GM12874 (cell line): ENCODE data around the gene SART3.

ENCODE experiments used
- TF ChIP-seq, protein P1 (sequence below): IDR thresholded peaks from 2 replicates; pipeline ENCODE4 v1.5.1; 2011; ENCODE audit warnings: low read depth, mild to moderate bottlenecking, control low read depth, low read length, moderate library complexity; ENCODE audit not compliant: insufficient read depth

The SART3 gene

DNA sequence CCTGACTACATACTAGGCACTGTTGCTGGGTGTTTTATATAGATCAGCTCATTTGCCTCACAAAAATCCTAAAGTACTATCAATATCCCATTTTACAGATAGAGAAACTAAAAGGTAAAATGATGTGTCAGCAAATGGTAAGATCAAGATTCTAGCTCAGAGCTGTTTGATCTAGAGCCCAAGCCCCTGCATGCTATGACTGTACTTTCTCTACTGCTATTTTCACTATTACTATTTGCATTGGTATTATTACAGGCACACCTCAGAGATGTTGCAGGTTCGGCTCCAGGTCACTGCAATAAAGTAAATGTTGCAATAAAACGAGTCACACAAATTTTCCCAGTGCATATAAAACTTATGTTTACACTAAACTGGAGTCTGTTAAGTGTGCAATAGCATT, 12.3 kb upstream of the SART3 start:
- TF ChIP-seq, protein P1, sequence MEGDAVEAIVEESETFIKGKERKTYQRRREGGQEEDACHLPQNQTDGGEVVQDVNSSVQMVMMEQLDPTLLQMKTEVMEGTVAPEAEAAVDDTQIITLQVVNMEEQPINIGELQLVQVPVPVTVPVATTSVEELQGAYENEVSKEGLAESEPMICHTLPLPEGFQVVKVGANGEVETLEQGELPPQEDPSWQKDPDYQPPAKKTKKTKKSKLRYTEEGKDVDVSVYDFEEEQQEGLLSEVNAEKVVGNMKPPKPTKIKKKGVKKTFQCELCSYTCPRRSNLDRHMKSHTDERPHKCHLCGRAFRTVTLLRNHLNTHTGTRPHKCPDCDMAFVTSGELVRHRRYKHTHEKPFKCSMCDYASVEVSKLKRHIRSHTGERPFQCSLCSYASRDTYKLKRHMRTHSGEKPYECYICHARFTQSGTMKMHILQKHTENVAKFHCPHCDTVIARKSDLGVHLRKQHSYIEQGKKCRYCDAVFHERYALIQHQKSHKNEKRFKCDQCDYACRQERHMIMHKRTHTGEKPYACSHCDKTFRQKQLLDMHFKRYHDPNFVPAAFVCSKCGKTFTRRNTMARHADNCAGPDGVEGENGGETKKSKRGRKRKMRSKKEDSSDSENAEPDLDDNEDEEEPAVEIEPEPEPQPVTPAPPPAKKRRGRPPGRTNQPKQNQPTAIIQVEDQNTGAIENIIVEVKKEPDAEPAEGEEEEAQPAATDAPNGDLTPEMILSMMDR = no peak

DNA sequence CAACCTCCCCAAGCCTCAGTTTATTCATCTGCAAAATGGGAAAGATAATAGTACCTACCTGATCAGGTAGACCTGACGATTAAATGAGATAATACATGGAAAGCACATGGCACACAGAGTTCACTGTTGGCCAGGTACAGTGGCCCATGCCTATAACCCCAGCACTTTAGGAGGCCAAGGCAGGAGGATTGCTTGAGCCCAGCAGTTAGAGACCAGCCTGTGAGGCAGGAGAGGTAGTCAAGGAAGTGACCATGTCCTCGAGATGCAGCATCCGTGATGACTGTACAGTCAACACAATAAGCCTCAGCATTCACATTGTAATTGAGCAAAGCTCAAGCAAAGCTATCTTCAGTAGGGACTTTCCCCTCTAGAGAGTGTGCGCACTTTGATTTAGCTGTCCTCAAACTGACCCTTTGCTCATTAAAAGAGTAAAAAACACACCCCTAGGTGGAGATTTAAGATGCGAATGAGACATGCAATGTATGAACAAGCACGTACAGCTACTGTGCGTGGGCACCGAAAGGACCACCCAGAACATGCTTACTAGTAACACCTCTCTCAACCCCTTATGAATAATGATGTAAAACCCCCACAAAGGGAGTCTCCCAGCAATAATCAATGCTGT, 11.3 kb upstream of the SART3 start:
- TF ChIP-seq, protein P1 = no peak

DNA sequence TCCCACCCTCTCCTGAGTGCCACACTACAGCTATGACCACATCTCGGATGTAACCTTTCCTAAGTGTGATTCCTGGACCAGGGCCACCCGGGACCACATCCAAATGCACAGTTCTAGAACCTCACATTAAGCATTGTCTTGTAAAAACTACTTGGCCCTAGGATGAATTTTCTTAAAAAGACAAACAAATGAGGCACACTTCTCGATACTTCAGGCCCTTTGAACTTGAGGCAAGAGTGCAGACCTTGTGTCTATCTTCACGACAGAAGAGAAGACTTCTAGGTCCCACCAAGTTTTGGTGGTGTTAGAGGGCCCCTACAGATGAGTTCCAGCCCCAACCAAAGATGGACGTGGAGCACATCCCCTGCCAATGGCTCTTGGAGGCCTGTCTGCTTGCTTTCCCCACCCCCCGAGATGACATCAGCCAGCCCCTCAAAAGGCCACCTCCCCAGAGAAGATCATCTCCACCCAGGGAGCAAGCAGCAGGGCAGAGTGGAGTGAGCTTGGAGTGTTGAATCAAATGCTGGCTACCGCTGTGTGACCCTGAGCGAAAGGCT, 10.7 kb upstream of the SART3 start:
- TF ChIP-seq, protein P1 = no peak

DNA sequence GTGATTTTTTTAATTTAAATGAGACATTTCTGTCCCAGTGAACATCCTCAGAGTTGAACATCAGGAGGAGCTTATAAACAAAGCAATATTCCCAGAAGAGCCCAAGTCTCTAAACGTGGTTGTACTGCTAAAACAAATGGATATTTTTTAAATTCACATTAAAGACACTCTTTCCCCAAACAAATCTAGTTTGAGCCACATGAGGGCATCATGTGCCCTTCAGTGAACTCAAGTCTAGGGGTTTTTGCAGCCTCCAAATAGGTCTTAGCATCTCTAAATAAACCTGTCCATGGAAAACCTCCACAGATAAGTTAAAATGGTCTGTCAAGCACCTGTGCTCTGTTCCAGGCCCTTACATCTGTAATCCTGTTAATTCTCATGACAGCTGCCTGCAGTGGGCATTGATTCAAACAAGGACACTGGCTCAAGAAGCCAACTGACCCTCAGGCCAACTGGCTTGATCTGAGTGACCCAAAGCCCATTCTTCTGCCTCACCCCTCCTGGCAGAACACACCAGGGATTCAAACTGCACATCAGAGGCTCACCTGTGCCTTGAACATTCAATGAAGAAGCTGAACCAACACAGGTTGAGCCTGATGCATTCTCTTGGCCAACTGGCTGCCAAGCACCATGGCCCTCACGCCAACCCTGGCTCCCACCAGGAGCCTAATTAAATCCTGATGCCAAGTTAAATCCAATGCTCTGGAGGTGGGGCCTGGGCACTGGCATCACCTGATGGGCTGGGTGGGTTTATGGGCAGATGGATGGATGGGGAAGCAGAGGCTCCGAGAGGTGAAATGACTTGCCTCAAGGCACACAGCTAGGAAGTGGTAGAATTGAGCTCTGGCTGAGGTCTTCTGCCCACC, 10.0 kb upstream of the SART3 start:
- TF ChIP-seq, protein P1 = peak; percentile 28; the same call in 1 of the 2 replicates

DNA sequence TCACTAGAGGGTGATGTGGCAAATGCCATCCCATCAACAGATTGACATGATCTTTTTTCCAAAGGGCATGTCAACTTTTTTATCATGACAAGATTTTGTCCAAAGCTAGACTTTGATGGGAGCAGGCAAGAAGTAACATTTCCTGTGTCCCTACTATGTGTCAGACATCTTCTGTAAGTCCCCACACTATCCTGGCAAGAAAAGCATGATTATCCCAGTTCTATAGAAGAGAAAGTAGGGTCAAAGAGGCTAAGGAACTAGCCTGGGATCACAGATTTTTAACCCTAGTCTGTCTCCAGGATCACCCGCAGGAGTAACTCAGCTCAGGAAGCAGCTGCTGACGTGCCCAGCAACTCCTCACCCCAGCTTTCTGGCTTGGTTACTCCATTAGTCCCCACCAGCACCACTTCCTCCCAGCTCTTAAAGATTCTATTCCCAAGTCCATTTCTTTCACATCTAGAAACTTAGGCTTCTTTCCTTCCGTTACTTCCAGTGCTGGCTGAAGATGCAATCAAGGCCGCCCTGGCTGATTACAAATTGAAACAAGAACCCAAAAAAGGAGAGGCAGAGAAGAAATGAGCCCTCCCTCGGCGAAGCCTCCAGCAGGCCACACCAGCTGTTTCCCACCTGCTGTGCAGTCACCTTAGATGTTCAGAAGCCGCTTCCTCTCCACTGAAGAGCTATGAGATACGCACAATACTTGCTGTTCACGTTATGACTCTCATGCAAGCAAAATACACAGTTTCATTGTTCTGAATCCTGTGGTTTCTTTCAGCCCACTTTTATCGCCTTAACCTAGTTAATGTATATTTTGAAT, 7.6 kb upstream of the SART3 start:
- TF ChIP-seq, protein P1 = no peak

DNA sequence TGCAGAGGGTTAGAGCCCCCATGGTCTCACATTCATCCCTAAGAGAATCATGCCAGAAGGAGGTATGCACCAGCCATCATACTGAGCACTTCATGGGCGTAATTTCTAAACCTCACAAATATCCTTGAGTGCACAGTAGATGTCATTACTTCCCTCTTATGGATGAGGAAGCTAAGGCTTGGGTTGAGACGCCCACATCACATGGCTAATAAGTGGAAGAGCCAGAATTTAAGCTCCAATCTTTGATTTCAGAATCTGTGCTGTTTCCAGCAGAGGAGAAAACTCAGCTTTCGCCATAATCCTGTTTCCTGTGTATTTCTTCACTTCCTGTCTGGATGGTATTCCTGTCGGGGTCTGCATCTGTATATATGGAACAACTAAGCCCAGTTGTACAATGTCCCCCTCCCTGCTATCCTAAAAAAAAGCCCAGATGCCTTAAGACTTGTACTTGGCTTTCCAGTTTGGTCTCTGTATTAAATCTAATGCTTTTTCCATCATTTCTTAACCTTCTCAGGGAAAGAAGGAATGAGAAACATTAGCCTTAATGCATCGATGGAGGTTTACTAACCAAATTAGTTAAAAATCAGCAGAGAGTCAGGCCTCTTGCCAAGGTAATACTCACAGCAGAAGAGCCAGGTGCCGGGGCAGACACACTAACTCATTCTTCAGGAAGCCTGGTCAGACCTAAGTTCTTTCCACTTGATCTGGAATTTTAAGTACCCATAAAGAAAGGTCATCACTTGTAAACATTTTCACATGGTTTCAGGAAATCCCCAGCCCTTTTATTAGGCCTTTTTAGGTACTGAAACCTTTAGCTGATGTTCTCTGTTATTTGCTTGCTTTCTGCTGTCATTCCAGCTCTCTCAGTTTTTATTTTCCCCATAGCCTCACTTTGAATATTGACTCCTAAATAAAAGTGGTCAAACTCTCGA, 6.7 kb upstream of the SART3 start:
- TF ChIP-seq, protein P1 = no peak
